IMR-90 (cell line): ENCODE results near the gene MAEA.

Experiments
- BHLHE40 ChIP-seq: fragments of 150-350 bp; IDR thresholded peaks from 2 replicates; pipeline ENCODE4 v1.6.1; 2016; ENCODE audit warnings: mild to moderate bottlenecking, low read depth, low read length
- MAFK ChIP-seq: IDR thresholded peaks from 2 replicates; pipeline ENCODE4 v1.6.1; 2012; ENCODE audit warnings: low read depth, low read length, improper control_type of control experiment
- TF ChIP-seq, protein P1 (sequence below): conservative IDR thresholded peaks from 2 replicates; pipeline ENCODE4 v1.5.1; 2012; ENCODE audit warnings: mild to moderate bottlenecking, low read depth, low read length, improper control_type of control experiment

DNA sequence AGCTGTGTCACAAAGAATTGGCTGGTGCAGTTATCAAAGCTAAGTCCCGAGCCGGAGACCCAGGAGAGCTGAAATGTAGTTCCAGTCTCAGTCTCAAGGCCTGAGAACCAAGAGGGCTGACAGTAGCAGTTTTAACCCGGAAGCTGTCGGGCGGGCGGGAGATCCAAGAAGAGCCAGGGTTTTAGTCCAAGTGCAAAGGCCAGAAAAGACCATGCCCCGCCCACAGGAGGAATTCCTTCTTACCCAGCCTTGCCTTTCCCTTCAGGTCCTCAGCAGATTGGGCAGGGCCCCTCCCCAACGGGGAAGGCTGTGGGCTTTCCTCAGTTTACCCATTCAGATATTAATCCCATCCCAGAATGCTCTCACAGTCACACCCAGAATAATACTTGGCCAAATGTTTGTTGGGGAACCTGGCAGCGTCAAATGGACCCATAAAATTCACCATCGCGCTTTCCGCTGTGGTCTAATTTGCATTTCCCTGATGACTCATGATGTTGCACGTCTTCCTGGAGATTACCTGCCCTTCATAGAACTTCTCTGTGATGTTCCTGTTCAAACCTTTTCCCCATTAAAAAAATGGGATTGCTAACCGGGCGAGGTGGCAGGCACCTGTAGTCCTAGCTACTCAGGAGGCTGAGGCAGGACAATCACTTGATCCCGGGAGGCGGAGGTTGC is 16.2 kb downstream of the MAEA start:
- TF ChIP-seq, protein P1, sequence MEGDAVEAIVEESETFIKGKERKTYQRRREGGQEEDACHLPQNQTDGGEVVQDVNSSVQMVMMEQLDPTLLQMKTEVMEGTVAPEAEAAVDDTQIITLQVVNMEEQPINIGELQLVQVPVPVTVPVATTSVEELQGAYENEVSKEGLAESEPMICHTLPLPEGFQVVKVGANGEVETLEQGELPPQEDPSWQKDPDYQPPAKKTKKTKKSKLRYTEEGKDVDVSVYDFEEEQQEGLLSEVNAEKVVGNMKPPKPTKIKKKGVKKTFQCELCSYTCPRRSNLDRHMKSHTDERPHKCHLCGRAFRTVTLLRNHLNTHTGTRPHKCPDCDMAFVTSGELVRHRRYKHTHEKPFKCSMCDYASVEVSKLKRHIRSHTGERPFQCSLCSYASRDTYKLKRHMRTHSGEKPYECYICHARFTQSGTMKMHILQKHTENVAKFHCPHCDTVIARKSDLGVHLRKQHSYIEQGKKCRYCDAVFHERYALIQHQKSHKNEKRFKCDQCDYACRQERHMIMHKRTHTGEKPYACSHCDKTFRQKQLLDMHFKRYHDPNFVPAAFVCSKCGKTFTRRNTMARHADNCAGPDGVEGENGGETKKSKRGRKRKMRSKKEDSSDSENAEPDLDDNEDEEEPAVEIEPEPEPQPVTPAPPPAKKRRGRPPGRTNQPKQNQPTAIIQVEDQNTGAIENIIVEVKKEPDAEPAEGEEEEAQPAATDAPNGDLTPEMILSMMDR: no peak
- TF ChIP-seq MAFK: no peak
- TF ChIP-seq BHLHE40: no peak
